COLO668 (cell line): Measurements from ENCODE around the gene NRCAM.
A peak's percentile ranks its signal among the peaks of the same experiment; 100 is the strongest.

Experiments used
- DNase-seq: peaks from one replicate; lab custom pipeline; 2025; ENCODE audit not compliant: unreplicated experiment; lab: John Stamatoyannopoulos, UW

NRCAM gene

DNA sequence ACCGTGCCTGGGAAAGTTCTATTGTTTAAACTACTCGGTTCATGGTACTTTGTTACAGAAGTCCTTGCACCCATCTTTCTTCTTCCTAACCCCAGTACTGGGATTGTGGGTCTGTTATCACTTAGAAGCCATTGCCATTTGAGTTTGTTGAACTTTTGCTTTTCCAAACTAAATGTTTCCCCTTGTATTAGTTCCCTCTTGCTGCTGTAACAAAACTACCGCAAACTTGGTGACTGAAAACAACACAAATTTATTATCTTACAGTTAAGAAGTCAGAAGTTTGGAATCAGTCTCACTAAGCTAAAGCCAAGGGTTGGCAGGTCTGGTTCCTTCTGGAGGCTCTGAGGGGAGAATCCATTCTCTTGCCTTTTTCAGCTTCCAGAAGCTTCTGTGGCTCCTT, 319.2 kb downstream of the NRCAM start:
- no peak for DNase-seq

DNA sequence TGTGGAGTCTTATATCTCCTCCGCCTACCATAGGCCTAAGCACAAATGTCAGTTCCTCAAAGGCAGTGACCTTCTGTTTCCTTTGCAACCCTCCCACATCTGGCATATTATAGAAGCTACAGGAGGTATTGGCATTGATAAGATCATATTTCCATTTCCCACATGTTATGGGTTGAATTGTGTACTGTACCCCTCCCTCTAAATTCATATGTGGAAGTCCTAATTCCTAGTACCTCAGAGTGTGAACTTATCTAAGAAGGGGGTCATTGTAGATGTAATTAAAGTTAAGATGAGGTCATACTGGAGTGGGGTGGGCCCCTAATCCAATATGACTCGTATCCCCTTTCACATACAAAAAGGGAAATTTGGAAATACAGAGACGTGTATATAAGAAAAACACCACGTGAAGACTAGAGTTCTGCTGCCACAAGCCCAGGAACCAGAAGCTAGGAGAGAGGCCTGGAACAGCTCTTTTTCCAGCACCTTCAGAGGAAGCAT, 320.0 kb downstream of the NRCAM start:
- no peak for DNase-seq

DNA sequence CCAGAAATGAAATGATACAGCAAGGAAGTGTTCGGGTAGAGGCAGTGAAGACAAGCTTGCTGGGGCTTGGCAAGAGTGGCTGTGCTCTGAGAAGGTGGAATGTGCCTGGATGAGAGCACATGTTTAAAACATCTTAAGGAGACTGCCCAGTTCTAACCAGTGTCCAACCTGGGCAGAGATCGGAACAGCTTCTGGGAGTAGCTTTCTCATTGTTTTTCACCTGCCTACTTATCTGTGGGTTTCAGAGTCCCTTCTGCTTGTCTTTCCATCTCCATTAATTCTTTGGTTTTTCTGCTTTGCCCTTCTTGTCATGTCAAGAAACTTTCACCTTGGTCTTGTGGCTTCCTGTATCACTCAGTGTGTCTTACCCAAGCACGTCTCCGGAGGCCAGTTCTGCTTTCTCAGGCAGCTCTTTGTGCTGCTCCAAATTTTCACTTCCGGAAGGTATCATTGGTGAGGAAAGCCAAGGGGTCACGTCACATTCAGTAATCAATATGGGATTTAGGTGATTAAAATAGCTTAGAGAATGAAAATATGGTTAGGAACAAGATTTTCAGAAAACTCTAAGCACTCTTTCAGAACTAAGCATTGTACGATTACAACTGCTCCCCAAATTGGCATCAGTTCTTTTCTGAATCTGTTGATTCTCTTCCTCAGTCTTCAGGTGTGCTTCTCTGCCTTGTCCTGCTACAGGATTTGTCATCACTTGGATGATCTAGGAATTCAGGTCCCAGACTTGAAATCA, 320.6 kb downstream of the NRCAM start:
- no peak for DNase-seq

DNA sequence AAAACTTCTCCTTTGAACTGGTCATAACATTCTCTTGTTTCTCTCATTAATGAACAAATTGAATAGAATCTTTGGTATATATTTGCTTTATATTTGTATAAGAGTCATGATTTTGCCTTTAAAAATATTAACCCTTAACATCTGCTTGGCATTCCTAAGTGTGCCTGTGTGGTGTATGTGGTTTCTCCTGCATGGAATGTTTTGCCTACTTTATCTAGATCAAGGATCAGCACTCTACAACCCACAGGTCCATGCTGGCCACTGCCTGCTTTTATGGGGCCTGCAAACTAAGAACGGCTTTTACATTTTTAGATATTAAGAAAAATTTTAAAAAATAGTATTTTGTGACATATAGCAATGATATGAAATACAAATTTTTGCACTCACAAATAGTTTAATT, 321.8 kb downstream of the NRCAM start:
- no peak for DNase-seq

DNA sequence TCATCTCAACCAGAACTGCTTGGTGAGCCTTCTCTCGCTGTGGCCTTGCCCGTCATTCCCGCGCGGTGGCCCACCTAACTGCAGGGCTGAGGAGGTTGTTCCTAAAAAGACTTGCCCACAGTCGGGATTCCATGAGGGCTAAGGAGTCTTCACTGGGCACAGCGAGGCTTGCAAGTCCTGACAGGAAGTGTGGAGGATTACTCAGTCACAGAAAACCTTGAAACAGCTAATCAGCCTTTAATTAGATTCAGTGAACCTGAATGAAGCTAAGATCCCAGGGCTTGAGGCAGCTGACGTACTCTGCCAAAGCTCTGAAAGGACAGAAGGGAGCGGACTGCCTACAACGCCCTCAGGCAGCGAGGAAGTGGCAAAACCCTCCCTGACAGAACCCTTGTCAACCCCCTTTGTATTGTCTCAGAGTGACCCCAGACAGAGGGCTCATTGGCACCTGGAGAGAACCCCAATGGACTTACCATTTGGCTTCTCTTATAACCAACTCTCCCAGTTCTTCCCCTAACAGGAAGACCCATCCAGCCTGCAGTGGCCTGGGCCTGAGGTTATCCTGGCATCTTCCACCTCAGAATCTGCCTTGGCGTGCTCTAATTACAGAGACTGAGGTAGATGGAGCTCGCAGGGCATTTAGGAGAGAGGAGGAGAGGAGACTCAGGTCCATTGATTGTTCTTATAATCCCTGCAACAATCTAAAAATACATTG, 323.5 kb downstream of the NRCAM start:
- DNase-seq = no peak

DNA sequence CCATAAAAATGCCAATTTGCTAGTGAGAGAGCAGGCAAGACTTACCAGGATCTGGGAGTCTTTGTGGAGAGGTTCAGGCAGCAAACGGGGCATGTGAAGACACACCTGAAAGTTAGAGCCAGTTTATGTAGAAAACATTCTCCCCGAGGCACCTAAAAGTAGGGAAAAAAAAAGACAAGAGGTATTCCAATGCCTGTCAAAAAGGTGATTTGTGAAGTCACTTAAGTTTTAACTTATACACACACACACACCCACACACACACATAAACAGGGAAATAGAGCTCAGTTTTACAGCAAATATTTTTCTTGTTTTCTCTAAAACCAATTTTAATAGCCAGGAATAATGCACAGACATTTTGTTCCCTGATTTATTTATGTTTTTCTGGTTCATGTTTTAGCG, 326.0 kb downstream of the NRCAM start, which contains the start of gene LAMB4:
Gene LAMB4, minus strand, starts transcription at position 101 of the 400 bp plus-strand sequence. CDS start 7,197 bp downstream, outside the sequence.
- no peak for DNase-seq

DNA sequence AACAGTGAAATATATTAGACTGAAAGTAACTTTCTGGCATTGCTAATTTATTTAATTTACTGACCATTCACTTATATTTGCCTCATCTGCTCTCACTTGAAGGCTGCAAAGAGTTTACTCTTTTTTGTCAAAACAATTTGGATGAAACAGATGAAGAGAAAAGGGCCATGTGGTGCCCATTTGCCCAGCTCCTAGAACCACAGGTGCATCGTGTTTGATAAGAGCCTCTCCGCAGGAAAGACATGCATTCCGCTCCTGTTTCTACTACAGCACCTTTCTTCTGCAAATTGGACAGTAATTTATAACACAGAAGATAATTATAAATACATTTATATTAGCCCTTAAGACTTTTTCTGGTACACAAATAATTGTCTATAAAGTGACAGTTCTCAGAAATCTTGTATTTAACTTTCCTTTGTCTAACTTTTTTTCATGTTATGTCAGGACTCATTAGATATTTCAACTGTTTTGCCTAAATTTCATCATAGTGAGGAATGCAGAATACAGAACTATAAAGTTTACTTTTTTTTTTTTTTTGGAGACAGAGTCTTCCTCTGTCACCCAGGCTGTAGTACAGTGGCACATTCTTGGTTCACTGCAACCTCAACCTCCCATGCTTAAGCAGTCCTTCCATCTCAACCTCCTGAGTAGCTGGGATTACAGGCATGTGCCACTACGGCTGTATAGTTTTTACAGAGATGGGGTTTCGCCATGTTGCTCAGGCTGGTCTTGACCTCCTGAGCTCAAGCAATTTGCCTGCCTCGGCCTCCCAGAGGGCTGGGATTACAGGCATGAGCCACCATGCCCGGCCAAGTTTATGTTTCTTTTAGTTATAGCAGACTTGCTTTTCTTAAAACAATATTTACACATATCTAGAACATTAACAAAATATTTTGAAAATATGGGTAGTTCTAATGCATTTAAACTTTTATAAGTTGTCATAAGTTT, 326.9 kb downstream of the NRCAM start:
- no peak for DNase-seq

DNA sequence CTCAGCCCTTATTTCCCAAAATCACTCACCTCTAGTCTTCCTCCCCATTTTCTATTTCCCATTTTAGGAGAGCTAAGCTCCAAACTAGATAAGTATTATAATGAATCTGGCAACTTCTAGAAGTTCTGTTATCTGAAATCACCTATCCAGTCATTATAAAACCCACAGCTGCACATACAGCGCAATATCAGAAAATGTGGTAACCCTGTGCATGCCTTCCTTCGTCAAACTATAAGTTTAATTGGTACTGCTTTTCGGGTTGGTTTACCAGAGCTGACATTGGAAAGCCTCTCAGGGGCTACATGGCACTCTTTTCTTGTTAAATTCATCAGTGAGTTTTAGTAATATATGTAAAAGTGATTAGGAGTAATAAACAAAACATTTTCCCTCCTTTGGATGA, 327.7 kb downstream of the NRCAM start:
- no peak for DNase-seq

DNA sequence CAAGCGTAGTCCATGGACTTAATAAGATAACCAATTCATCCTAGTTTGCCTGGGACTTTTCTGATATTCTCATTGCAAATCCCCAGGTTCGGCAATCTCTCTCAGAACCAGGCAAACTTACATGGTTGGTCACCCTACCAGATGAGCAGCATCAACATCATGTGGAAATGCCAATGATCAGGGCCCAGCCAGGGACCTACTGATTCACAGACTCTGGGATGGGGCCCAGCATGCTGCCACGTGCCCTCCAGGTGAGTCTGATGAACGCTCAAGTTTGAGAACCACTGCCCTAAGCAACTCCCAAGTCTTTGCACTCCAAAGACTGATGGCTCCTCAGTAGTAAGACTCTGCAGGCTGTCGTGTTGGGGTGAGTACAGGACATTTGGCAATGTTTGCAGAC, 328.8 kb downstream of the NRCAM start:
- no peak for DNase-seq

DNA sequence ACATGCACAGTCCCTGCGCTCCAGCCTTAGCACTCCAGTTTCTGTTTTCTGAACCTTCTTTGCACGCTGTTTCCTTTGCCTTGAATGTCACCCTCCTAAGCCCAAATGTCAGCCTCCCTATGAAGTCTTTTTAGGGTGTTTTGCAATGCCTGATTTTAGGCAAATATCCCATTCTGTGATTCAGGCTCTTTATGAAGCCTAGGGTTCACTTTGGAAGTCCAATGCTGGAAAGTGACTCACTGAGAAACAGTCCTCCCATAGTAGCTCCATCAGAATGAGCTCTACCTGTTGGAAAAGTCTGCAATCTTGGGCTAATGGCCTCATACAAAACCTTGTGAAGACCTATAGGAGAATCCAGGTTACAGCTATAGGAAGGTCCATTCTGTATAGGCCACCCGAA, 331.4 kb downstream of the NRCAM start:
- DNase-seq = no peak

DNA sequence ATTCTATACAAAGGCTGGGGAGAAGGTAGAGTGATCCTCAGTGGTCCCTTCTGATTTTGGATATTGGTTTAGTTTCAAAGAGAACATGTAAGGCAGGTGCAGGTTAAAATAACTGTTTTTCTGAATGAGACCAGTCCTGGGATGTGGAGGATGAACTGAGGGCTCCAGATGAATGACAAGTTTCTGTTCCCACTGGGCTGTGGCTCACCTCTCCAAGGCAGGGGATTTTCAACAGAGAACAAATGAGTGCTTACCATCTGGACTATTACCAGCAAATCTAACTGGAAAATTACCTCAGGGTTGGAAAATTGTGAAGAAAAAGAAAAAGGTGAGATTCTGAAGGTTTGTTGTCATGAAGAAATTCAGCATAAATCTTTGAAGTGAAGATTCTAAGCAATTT, 334.1 kb downstream of the NRCAM start:
- no peak for DNase-seq

DNA sequence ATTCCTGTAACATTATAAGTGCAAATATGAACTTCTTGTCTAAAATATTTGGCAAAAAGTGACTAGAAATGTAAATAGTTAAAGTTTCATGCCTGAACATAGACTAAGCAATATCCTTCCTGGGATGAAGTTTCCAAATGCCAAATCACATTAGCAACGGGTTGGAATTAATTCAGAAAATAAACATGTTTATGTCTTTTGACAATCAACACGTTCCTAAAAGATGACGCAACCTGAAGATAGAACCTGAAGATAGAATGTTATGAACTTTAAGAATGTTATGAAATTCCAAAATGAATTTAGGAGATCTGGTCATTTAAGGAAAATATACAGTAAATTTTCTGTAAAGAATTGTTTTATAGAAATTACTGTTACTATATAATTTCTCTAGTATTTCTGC, 335.3 kb downstream of the NRCAM start:
- no peak for DNase-seq

DNA sequence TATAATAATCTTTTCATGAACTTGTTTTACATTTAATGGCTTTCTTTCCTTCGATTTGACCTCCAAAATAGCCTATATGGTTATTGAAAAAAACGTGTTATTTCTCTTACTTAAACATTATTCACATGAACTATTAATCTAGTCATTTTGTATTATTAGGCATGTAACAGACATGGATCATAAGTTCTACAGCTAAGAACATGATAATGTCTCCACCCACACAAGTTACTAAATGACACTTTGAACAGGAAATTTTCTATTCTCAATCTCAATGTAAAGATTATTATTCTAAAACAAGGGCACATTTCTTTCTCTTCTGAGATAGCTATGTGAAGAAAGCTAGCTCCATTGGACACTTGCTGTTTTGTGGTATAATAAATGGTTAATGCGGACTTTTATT, 336.0 kb downstream of the NRCAM start:
- no peak for DNase-seq

DNA sequence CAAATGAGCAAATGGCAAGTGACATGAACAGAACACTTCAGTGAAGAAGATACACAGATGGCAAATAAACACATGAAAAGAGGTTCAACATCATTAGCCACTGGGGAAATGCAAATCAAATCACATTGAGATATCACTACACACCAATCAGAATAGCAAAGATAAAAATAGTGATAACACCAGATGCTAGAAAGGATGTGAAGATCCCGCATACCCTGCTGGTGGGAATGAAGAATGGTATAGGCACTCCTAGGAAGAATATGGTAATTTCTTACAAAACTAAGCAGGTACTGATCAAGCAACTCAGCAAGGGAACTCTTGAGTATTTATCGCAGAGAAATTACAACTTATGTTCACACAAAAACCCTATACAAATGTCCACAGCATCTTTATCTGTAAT, 337.3 kb downstream of the NRCAM start:
- DNase-seq = no peak

DNA sequence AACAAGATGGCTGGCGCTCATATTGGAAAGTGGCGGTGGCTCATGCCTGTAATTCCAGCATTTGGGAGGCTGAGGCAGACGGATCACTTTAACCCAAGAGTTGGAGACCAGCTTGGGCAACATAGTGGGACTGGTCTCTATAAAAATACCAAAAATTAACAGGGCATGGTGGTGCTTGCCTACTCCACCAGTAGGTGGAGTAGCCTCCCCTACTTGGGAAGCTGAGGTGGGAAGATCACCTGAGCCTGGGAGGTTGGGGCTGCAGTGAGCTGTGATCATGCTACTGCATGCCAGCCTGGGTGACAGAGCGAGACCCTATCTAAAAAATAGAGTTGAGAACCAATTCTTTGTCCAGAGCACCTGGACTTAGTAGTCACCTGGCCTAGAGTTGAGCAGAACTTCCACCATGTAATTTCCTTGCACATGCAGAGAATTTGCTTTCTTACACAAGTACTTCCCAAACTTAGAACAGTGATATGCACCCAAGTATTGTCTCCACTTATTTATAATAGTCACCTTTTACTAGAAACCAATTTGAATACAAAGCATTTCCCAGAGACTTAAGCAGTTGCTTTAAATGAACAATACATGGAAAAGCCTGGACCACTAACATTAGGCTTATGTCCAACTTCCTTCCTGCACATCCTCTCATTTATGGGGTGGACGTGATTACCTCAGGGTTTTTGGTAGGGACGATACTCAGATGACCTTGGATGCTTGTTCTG, 342.0 kb downstream of the NRCAM start:
- peak; percentile 24 for DNase-seq

DNA sequence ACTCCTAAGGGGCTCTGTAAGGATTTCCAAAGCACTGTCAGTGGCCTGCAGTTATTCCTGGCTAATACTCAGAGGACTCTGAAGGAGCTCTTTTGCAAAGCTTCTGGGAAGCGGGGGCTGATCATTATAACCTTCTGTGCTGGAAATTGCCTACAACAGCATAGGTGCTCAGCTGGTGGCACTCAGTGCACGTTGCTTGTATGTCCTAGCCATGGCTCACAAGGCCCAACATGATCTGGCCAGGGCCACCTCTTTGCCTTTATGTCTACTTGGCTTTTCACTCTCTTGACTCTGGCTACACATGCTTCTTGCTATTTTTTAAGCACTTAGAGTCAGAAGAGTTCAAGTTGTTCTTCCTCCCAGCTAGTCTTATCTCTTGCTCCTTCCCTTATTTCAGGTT, 343.6 kb downstream of the NRCAM start:
- no peak for DNase-seq

DNA sequence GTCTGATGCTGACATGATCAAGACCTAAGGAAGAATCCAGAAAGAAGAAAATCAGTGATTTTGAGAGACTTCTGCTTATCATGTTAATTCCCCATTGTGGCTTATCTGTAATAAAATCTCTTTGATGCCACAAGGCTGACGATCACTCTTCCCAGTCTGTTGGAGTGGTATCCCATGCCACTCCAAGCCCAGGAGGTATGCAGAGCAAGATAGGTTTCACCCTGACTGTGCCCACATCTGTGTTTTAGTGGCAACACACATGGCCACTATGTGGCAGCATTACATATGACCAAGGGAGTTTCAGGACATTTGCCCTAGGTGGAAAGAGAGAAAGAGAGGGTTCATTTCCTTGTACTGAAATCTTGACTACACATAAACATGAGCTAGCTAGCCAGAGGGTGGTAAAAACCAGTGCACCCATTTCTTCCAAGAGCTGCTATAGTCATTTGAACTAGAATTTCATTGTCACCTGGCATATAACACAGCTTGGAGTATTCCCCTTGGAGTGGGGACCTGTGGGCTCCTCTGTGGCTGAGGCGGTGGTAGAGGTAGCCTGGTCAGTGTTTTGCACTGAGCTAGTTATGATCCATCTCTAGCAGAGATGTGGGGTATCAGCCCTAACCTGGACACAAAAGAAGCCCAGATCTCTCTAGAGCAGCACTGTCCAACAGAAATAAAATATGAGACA, 346.9 kb downstream of the NRCAM start:
- peak; percentile 23 for DNase-seq

DNA sequence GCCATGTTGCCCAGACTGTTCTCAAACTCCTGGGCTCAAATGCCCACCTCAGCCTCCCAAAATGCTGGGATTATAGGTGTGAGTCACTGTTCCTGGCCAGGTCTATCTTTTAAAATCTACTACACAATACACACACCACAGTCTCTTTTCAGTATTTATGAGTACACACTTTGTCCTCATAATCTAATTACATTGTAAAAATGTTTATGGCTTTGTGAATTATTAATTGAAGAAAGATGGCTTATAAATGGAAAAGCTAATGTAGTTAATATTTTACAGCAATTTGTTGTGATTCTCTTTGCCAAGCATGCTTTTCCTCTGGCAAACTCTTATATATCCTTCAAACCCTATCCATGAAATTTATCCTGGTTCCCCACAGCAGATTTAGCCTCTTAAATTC, 348.1 kb downstream of the NRCAM start:
- DNase-seq = no peak

DNA sequence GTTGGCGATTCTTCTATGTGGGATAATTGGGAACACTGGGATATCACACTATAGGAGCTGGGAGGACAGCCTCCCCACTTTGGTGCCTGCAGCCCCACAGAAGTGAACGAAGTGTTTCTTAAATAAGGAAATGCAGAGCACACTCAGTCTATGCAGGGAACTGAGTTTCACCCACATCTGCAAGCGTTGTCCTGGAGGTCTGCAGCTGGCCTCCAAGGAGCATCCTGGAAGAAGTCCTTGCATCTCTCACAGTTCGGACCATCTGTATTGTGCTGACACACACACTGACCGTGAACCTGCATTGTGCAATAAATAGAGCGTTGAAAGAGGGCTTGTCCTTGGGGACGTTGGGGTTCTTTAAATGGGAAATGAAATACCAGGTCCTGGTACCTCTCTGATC, 351.9 kb downstream of the NRCAM start:
- DNase-seq = no peak
